ENCODE data around the gene ZFP36L1. TPM values are rescaled to one million over a fixed set of nuclear protein-coding genes. Genes with fewer than 3 reads are reported as not detected.

ZFP36L1 gene
- total and polyA plus RNA-seq, 2 of the 13 experiments (the other 11 are each of a cell fraction or from before 2014, with no cell fraction given): 7.4 to 10.2 TPM

GRCh38 chr14:68784226-68784910, 8.5 kb downstream of the ZFP36L1 start (continued):
- TF ChIP-seq ZKSCAN8 (CRISPR knock-in tag; IDR thresholded peaks at IDR 0.05; ENCODE audit: borderline replicate concordance) (peak; percentile 70; the same call in 1 of the 2 replicates), ZNF350 (CRISPR knock-in tag; IDR thresholded peaks at IDR 0.05; ENCODE audit: borderline replicate concordance, low read depth) (peak; percentile 76), ZNF777 (CRISPR knock-in tag; IDR thresholded peaks at IDR 0.05) (no peak), NPAS2 (CRISPR knock-in tag; IDR thresholded peaks at IDR 0.05; ENCODE audit: borderline replicate concordance) (no peak), ZNF747 (CRISPR knock-in tag; IDR thresholded peaks at IDR 0.05; ENCODE audit: borderline replicate concordance) (peak; percentile 79; the same call in 1 of the 2 replicates), RFX3 (CRISPR knock-in tag; IDR thresholded peaks at IDR 0.05) (no peak), ZSCAN31 (CRISPR knock-in tag; IDR thresholded peaks at IDR 0.05; ENCODE audit: low read depth) (peak; percentile 80; the same call in 1 of the 2 replicates), MIER3 (CRISPR knock-in tag; IDR thresholded peaks at IDR 0.05; ENCODE audit: borderline replicate concordance) (peak; percentile 93), MAFF (IDR thresholded peaks at IDR 0.05; ENCODE audit: low read depth, low read length) (peak; percentile 46), PBX3 (CRISPR knock-in tag; IDR thresholded peaks at IDR 0.05; ENCODE audit: borderline replicate concordance) (no peak), HOXA3 (CRISPR knock-in tag; IDR thresholded peaks at IDR 0.05) (peak; percentile 79; the same call in 1 of the 2 replicates), ZFP91 (CRISPR knock-in tag; IDR thresholded peaks at IDR 0.05; ENCODE audit: borderline replicate concordance) (peak; percentile 84), THRA (CRISPR knock-in tag; IDR thresholded peaks at IDR 0.05; ENCODE audit: borderline replicate concordance) (peak; percentile 90; the same call in 1 of the 2 replicates), SIX4 (CRISPR knock-in tag; IDR thresholded peaks at IDR 0.05) (0 out of 2 replicates have a peak, but pooled peaks have one; percentile 36), ZBTB38 (CRISPR knock-in tag; IDR thresholded peaks at IDR 0.05) (peak; percentile 35; the same call in 1 of the 2 replicates), ZBTB7A (CRISPR knock-in tag; IDR thresholded peaks at IDR 0.05) (peak; percentile 83; the same call in 1 of the 2 replicates), YEATS2 (CRISPR knock-in tag; IDR thresholded peaks at IDR 0.05; ENCODE audit: borderline replicate concordance) (peak; percentile 43; the same call in 1 of the 2 replicates), TFAP4 (IDR thresholded peaks at IDR 0.05; ENCODE audit: borderline replicate concordance, low read depth) (peak; percentile 66; the same call in 1 of the 2 replicates), MED1 (CRISPR knock-in tag; IDR thresholded peaks at IDR 0.05) (peak; percentile 90), SAFB2 (CRISPR knock-in tag; IDR thresholded peaks at IDR 0.05; ENCODE audit: borderline replicate concordance, low read depth) (no peak), ATF6 (CRISPR knock-in tag; conservative IDR thresholded peaks at IDR 0.05) (no peak; the same call in 1 of the 2 replicates), ZMAT3 (CRISPR knock-in tag; conservative IDR thresholded peaks at IDR 0.05) (peak; percentile 26), MLLT10 (CRISPR knock-in tag; IDR thresholded peaks at IDR 0.05) (no peak)

All from HepG2 (cell line).